NCI-H1105 (cell line): ENCODE measurements around the gene NKD2.
"Not testable (repeated sequence)": the region's sequence is repeated elsewhere in the genome, so short reads cannot be mapped to it uniquely, and the experiment has no call there.

Source experiments
- DNase-seq: peaks from one replicate; lab custom pipeline; 2025; lab: John Stamatoyannopoulos, UW

Gene NKD2

DNA sequence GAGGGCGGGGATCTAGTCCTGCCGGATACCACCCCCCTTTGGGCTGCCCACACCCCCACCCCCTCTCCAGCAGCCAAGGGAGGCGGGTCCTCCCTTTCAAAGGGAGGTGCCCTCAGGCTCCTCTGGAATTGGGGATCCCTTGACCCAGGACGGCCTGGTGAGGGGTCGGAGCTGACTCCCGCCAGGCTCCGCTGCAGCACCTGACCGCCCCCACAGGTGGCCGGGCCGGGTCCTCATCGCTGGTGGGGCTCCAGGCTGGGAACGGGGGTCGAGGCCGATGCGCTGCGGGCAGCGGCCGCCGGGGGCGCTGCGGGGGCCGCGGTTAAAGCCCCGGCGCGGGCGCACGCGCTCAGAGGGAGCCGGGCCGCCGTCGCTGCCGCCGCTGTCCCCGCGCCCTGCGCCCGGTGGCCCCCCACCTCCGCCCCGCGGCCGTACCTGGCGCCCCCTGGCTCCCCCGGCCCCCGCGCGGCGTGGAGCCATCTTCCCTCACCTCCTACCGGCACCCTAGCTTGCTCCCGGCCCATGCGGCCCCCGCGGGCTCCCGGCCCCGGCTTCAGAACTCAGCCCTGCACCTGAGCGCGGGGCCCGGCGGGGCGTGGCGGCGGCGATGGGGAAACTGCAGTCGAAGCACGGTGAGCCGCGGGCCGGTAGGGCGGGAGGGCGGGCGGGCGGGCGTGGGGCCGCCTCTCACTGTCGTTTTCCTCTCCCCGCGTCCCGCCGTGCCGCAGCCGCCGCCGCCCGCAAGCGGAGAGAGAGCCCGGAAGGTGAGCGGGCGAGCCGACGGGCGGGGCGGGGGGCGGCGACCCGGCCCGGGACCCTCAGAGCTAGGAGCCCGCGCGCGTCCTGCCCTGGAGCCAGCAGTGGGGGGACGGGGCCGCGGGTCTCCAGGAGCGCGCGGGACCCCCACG, at the start of gene NKD2:
Gene NKD2, plus strand, starts transcription at position 352 of the 908 bp plus-strand sequence. Its CDS starts 256 bp downstream, at position 608.
- DNase-seq = peak; percentile 29

DNA sequence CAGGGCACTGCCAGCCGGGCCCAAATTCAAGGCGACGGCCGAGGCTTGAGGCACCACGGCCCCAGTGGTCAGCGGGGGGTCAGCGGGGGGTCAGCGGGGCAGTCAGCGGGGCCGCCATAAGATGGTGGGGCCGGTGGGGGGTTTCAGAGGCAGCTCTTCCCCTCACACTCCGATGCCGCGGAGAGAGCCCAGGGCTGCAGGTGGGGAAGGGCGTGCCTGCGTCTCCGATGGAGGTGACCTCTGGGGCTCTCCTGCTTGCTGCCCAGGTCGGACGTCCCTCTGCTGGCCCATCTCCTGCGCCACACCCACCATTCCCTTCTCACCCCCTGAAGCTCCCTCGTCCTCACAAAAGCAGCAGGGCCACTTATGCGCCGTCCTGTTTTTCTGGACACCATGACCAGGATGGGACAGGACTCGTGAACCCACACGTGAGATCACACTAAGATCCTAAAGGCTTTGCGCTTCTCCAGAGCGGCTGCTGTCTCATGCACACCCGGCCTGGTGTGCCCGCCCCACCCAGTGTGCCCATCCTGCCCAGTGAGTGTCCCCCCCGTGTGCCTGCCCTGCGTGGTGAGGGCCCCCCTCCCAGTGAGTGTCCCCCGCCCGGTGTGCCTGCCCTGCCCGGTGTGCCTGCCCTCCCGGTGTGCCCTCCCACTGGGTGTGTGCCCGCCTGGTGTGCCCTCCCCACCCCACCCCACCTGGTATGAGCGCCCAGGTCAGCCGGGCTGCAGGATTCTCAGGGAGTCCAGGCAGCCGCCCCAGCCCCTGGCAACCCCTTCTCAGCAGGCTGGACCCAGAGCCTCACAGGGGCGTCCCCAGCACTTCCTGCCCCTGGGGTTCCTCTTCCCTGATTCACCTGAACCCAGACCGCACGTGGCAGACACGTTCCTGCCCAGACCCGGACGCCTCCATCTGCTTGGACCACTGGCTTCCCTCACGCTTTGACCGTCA, 48.7 kb upstream of the NKD2 start:
- DNase-seq = no peak

- no peak for DNase-seq
These were observed 48.1 kb upstream of the NKD2 start for GRCh38 chr5:960551-960950.

- DNase-seq = no peak
These were observed 47.4 kb upstream of the NKD2 start for GRCh38 chr5:961002-961710.

GRCh38 chr5:961711-962240, 46.8 kb upstream of the NKD2 start:
- DNase-seq = no peak

DNA sequence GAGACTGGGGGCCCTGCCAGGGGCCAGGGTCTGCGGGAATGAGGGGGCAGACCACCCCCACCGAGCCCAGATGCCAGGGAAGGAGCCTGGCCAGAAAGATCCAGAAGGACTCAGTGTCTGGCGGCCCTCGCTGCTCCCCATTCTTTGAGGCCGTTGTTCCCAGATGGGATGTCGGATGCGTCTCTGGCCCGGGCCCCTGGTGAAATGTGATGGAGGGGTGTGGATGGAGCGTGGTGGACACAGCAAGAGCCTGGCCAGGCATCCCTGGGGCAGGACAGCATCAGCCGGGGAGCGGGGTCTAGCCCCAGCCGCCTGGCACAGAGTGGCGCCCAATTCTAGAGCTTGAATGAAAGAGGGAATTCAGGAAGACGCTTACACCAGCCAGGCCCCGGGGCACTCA, 46.2 kb upstream of the NKD2 start:
- no peak for DNase-seq

DNA sequence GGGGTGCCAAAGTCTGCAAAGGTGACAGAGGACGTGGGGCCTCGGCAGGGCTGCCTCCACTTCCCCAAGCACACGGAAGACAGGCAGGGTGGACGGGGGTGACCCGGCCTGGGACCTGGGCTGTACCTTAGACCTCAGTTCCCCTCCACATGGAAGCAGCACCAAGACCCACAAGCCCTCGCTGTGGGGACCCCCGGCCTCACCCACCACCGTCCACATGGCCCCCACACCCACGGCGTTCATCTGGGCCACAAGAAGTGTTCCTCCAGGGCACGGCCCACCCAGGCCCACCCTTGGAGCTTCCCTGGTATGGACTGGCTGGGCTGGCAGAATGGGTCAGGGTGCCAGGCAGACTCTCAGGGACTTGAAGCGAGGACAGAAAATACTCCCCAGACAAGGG, 45.8 kb upstream of the NKD2 start:
- no peak for DNase-seq

DNA sequence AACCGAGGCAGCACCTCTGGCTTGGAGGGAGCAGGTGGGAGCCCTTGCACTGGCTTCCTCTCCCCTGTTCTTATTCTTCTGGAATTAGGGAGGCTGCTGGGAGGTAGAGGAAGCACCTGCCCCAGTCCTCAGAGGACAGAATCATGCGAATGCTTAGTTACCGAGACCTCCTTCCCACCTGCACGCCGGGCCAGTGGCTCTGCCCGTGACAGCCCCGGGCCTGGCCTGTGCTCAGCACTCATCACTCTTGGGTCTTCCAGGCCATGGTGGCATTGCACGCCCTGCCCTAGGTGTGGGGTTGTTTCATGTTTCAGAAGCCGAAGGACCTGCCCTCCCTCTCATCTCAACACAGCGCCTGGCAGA, 45.3 kb upstream of the NKD2 start:
- DNase-seq = no peak

DNA sequence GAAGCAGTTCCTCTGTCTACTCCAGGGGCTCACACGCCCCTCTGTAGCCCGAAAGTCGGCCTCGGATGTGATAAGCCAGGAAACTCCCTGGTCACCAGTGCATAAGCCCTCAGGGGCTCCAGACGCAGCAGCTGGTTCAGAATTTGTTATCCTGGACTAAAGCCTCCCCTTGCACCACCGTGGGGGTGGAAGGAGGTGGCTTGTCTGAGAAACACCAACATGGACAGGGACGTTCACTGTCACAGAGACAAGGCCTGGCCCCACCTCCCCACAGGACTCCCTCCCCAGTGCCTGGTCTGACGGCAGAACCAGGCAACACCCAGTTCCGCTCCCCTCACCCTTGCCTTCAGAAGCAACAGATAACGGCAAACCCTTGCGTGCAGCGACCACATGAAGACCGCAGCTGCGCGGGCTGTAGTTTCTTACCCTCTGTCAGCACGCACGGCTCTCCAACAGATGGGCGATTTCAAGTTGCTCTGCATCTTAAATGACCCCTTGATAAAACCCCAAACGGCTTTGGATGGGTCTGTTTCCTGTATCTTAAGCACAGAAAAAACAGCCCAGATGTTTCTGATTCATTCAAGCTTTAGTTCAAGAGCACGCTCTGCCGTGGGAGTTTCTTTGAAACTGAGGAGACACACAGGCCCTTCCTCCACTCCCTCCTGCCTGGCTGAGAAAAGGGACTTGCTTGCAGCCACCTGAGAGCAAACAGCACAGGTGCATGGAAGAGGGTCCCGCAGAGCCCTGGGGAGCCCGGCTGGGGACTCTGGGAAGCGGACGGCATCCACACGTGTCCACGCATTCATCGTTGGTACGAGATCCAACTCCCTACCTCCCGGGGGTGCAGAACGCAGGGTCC, 44.7 kb upstream of the NKD2 start:
- DNase-seq = no peak

DNA sequence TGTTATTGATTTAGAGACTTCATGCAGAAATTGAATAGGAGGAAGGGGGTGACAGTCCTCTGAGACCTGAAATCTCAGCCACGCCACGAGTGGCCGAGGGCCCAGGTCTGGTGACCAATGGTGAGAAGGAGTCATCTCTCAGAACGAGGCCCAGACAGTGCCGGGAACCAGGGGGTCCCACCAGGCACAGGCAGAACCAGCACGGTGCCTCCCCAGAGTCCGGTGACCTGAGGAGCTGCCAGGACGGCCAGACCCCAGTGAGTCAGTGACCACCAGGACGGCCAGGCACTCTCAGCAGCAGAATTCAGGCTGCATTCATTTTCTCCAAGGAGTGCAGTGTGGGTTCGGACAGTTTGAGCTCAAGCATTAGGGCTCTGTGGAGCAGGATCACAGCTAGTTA, 43.8 kb upstream of the NKD2 start:
- no peak for DNase-seq

DNA sequence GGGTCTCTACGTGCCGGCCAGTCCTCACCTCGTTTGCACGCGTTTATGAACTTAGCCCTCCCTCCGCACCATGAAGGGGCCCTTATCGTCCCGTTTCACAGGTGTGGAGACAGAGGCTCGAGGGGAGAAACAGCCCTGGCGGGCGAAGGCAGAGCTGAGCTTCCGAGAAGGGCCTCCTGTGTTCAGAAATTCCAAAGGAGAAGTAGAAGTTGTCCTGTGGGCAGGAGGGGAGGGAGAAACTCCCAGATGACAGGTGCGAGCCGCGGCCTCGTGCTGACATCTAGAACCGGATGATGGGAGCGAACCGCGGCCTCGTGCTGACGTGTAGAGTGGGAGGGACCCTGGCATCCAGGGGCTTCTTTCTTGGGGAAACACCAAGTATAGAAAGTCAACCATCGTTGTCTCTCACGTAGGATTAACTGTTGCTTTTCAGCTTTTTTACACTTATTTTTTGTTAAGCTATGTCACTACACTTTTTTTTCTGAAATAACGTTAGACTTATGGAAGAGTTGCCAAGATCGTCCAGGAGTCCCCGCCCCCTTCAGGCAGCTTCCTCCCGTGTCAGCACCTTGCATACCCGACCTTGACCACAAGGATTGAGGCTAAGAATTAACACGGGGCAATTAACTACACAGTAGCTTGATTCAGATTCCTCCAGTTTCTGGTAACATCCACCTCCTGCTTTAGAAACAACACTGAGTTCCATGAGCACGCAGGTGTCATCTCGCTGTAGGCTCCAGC, 42.8 kb upstream of the NKD2 start:
- no peak for DNase-seq

- no peak for DNase-seq
These were observed 42.3 kb upstream of the NKD2 start for GRCh38 chr5:966345-966710.

GRCh38 chr5:966941-967340, 41.7 kb upstream of the NKD2 start:
- no peak for DNase-seq

- no peak for DNase-seq
These were observed 39.7 kb upstream of the NKD2 start for GRCh38 chr5:968881-969280.

DNA sequence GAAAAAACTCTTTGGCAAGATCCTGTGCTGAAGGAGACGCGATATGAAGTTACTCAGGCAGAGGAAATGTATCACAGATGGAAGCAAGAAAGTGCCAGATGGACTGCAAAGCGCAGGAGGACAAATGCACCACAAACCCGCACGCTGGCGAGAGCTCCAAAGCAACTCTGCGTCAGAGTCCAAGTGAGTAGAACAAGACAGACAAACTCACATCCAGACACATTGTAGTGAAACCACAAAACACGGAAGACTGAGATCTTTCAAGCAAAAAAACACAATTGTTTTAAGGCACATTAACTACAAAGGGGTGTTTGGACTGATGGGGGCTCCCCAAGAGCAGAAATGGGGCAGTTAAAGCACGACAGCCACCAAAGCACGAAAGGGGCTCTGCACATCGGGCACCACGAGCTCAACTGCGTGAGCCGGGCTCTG, 39.2 kb upstream of the NKD2 start:
- no peak for DNase-seq

DNA sequence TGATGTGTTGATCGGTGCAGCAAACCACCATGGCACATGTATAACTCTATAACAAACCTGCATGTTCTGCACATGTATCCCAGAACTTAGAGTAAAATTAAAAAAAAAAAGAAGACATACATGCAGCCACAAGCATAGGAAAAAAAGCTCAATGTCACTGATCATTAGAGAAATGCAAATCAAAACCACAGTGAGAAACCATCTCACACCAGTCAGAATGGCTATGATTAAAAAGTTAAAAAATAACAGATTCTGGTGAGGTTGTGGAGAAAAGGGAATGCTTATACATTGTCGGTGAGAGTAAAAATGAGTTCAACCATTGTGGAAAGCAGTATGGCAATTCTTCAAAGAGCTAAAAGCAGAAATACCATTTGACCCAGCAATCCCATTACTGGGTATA, 36.0 kb upstream of the NKD2 start:
- not testable (repeated sequence) for DNase-seq

GRCh38 chr5:976849-977751, 31.5 kb upstream of the NKD2 start:
- no peak for DNase-seq

DNA sequence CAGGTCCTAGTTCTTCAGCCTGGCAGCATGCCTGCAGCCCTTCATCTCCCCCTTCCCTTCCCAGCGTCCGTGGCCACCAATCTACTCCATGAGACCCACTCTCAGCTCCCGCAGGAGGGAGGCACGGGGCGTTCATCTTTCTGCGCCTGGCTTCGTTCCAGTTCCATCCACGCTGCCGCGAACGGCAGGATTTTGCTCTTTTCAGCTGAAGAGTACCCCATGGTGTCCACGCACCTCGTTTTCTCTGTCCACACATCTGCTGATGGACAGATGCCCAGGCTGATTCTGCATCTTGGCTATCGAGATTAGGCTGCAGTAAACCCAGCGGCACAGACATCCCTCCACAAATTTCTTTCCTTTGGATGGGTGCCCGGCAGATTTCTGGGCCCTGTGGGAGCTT, 30.5 kb upstream of the NKD2 start:
- DNase-seq = no peak

DNA sequence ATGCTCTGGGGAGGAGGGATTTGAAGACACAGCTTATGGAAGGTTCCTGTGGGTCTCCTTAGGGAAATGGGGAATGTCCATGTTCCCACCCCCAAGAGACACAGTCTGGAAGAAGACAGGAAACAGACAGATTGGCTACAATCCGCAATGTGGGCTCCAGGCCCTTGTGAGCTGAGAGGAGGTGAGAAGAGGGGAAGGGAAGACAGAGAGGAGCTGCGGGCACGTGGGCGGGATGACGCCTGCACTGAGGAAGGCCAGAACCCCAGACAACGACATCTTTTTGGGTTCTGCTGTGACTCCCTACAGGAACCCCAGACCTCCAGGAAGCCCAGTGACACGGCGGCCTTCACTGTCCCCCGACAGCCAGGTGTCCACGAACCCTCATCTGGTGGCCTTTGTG, 29.9 kb upstream of the NKD2 start:
- DNase-seq = no peak
